ENCODE data around the gene HLCS. TPM values are rescaled to one million over a fixed set of nuclear protein-coding genes. Genes with fewer than 3 reads are reported as not detected.

Gene HLCS
- total RNA-seq, 2 donors from 2014 or later: 6.9 to 10.0 TPM

DNA sequence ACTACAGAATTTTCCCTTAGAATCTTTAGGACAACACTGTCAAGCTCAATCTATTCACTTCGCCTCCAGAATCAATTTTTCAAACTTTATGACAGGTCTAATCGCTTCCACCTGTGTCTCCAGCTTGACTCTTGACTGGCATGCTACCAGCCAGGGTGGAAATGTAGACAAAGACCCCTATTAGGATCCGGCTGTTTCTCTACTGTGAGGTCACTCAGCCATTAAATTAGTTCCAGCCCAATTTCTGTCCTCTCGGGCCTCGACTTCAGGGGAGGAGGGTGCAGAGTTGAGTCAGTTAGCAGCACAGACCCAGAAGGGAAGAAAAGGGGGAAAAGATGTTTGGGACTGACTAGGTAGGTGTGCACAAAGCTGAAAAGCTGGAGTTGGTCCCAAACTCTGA, 78.5 kb downstream of the HLCS start:
- DNase-seq (ENCODE audit: low spot score): no peak
- Histone ChIP-seq H3K4me1 (no peaks in the 10 kb centered on the region), H3K36me3 (no peaks in the 10 kb centered on the region), H3K27ac (no peak overlapping the region), H3K4me3 (no peak overlapping the region), H3K27me3 (no peaks in the 10 kb centered on the region), H3K9me3 (peaks cover 0 to 8% of the 10 kb centered on the region in 2 donors)
- TF ChIP-seq CTCF (IDR thresholded peaks at IDR 0.05): no peak

GRCh38 chr21:36883532-36884486, 82.7 kb downstream of the HLCS start:
- DNase-seq (ENCODE audit: low spot score): peak; percentile 28
- H3K27me3 ChIP-seq: no peaks in the 10 kb centered on the region
- no peak overlapping the region for H3K4me3 ChIP-seq
- H3K9me3 ChIP-seq: peaks cover 0 to 8% of the 10 kb centered on the region in 2 donors
- no peak for TF ChIP-seq CTCF (IDR thresholded peaks at IDR 0.05)
- no peak overlapping the region for H3K27ac ChIP-seq
- H3K36me3 ChIP-seq: no peaks in the 10 kb centered on the region
- no peaks in the 10 kb centered on the region for H3K4me1 ChIP-seq

DNA sequence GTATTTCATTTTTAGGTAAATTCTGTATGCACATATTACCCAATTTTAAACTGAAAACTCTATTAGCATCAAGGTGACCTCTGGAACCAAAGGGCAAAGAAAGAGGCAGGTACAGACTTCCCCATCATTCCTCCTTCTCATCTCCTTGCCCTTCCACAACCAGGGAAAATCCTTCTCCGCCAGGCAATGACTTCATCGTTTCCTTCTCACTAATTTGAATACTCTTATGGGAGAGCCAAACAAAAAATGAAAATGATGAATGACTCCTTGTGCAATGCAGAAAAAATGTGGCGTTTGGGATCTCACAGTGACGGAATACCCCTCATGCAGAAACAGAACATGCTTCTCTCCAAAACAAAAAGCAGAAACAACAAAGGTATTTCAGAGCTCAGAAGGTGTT, 83.7 kb downstream of the HLCS start:
- H3K4me3 ChIP-seq: no peak overlapping the region
- no peaks in the 10 kb centered on the region for H3K4me1 ChIP-seq
- DNase-seq (ENCODE audit: low spot score): no peak
- H3K27me3 ChIP-seq: no peaks in the 10 kb centered on the region
- no peak overlapping the region for H3K27ac ChIP-seq
- TF ChIP-seq CTCF (IDR thresholded peaks at IDR 0.05): no peak
- peaks cover 0 to 8% of the 10 kb centered on the region in 2 donors for H3K9me3 ChIP-seq
- no peaks in the 10 kb centered on the region for H3K36me3 ChIP-seq

DNA sequence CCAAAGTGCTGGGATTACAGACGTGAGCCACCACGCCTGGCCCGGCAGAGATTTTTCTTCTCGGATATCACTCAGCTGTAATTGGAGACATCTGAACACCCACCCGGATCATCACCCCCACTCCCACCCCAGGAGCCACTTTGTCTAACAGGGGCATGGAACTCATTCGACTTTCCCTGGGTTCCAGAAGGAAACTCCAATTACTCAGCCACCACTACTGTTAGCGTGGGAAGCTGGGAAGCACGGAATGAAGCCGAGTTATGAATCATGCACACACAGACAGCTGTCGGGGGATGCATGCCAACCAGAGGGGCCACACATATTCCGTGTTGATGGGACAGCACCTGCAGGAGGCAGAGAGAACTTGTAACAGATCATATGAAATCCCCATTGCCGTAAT, 85.2 kb downstream of the HLCS start:
- Histone ChIP-seq H3K27ac (no peak overlapping the region), H3K9me3 (peaks cover 0 to 8% of the 10 kb centered on the region in 2 donors), H3K4me1 (no peaks in the 10 kb centered on the region), H3K4me3 (no peak overlapping the region), H3K27me3 (no peaks in the 10 kb centered on the region), H3K36me3 (no peaks in the 10 kb centered on the region)
- no peak for TF ChIP-seq CTCF (IDR thresholded peaks at IDR 0.05)
- peak; percentile 23 for DNase-seq (ENCODE audit: low spot score)

DNA sequence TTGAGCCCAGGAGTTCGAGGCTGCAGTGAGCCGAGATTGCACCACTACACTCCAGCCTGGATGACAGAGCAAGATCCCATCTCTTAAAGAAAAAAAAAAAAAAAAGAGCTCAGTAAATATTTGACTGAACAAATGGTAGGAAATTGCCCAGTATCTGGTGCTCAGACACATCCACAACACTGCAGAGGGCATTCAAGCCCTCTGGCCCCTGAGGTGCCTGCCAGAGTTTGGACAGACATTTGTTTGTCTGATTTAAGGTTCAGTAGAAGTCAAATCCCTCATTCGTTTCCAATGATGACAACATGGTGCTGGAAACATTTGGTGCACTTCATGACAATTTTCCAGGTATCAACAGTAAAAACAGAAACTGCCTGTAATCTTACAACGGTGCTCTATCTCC, 86.6 kb downstream of the HLCS start:
- H3K9me3 ChIP-seq: peaks cover 0 to 8% of the 10 kb centered on the region in 2 donors
- H3K4me1 ChIP-seq: no peaks in the 10 kb centered on the region
- no peak for TF ChIP-seq CTCF (IDR thresholded peaks at IDR 0.05)
- H3K27me3 ChIP-seq: no peaks in the 10 kb centered on the region
- H3K27ac ChIP-seq: no peak overlapping the region
- H3K4me3 ChIP-seq: no peak overlapping the region
- no peaks in the 10 kb centered on the region for H3K36me3 ChIP-seq
- no peak for DNase-seq (ENCODE audit: low spot score)

All from right atrium auricular region (tissue), 2 donors.